SH-SY5Y (cell line): ENCODE data around the gene FCN3.

Source experiments
- GATA2 ChIP-seq: IDR thresholded peaks from 2 replicates; pipeline ENCODE4 v1.6.1; 2011; ENCODE audit warnings: mild to moderate bottlenecking, low read depth, low read length
- GATA3 ChIP-seq: IDR thresholded peaks from 2 replicates; pipeline ENCODE4 v1.6.1; 2011; ENCODE audit warnings: low read depth, mild to moderate bottlenecking, low read length, moderate library complexity

- TF ChIP-seq GATA2 (no peak), GATA3 (no peak)
These were observed 17.6 kb upstream of the FCN3 start, which contains the start of gene GPR3 for GRCh38 chr1:27392096-27392777.
